ENCODE data around the gene AGPAT3. TPM values are rescaled to one million over a fixed set of nuclear protein-coding genes. Genes with fewer than 3 reads are reported as not detected.

AGPAT3 gene
- total and polyA plus RNA-seq, 10 of the 15 experiments (the other 5 are each of a cell fraction or from before 2014, with no cell fraction given): 1.2 to 110 (median 30.8) TPM

DNA sequence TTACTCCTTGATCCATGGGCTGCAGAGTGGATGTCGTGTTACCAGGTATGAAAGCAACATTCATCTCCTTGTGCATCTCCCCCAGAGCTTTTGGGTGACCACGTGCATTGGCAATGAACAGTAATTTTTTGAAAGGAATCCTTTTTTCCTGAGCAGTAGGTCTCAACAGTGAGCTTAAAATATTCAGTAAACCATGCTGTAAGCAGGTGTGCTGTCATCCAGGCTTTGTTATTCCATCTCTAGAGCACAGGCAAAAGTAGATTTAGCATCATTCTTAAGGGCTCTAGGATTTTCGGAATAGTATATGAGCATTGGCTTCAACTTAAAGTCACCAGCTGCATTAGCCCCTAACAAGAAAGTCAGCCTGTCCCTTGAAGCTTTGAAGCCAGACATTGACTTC is 27.3 kb downstream of the AGPAT3 start:
- ChIA-PET POLR2A (interaction anchor here (1.3 kb wide), 1 partner anchor 28 kb away, joined by 3 read pairs; no protein-coding TSS in a partner anchor), SMC1A (ENCODE audit: uncharacterized antibody, unreplicated experiment) (interaction anchor here (0.6 to 1.4 kb wide), 7 partner anchors 11 to 65 kb away, joined by 3 to 5 read pairs (median 3); no protein-coding TSS in a partner anchor), CTCF (interaction anchor here (0.7 to 1.0 kb wide), 4 partner anchors 29 to 74 kb away, joined by 3 read pairs; no protein-coding TSS in a partner anchor), RAD21 (ENCODE audit: unreplicated experiment) (interaction anchor here (1.0 kb wide), 1 partner anchor 81 kb away, joined by 4 read pairs; no protein-coding TSS in a partner anchor)
- Histone ChIP-seq H3K4me2 (ENCODE audit: control insufficient read depth, insufficient read depth) (peak overlapping the region; percentile 61; the same call in 1 of the 2 replicates), H3K79me2 (ENCODE audit: control insufficient read depth, insufficient read depth, low read length) (peaks cover 54% of the 10 kb centered on the region), H3K27ac (ENCODE audit: control insufficient read depth, insufficient read depth) (peak overlapping the region; percentile 69), H3K9me3 (replicated peaks; ENCODE audit: control insufficient read depth, insufficient read depth, low read length) (peaks cover 5% of the 10 kb centered on the region; the same call in 2 of the 3 replicates), H3K9ac (ENCODE audit: control insufficient read depth, insufficient read depth, low read length) (no peak overlapping the region), H3K36me3 (ENCODE audit: control insufficient read depth in 2 of 2, insufficient read depth in 2 of 2, low read length in 1 of 2) (peaks cover 0 to 13% of the 10 kb centered on the region in 2 experiments; a peak in 1 of 4 replicates), H4K20me1 (ENCODE audit: control insufficient read depth, insufficient read depth) (no peaks in the 10 kb centered on the region), H2AFZ (ENCODE audit: control insufficient read depth, low read depth, low read length) (no peak overlapping the region), H3K4me3 (no peak overlapping the region), H3K4me1 (ENCODE audit: control insufficient read depth, insufficient read depth, low read length) (peaks cover 15% of the 10 kb centered on the region), H3K27me3 (replicated peaks in 1 of 2; ENCODE audit: control insufficient read depth in 2 of 2, insufficient read depth in 2 of 2, low read length in 1 of 2) (no peaks in the 10 kb centered on the region)
- no peak for DNase-seq (ENCODE audit: low read depth, low spot score)
- FAIRE-seq: no peak
- TF ChIP-seq MEF2B (IDR thresholded peaks at IDR 0.05; ENCODE audit: partially characterized antibody, poor library complexity, severe bottlenecking): no peak
- TF ChIP-seq RUNX3 (IDR thresholded peaks at IDR 0.05; ENCODE audit: low read length): no peak
- no peak for TF ChIP-seq TCF3 (IDR thresholded peaks at IDR 0.05; ENCODE audit: borderline replicate concordance, insufficient read depth, low read depth, low read length)
- TF ChIP-seq CBFB (IDR thresholded peaks at IDR 0.05; ENCODE audit: low read depth): no peak
- TF ChIP-seq, protein P1, sequence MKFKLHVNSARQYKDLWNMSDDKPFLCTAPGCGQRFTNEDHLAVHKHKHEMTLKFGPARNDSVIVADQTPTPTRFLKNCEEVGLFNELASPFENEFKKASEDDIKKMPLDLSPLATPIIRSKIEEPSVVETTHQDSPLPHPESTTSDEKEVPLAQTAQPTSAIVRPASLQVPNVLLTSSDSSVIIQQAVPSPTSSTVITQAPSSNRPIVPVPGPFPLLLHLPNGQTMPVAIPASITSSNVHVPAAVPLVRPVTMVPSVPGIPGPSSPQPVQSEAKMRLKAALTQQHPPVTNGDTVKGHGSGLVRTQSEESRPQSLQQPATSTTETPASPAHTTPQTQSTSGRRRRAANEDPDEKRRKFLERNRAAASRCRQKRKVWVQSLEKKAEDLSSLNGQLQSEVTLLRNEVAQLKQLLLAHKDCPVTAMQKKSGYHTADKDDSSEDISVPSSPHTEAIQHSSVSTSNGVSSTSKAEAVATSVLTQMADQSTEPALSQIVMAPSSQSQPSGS (IDR thresholded peaks at IDR 0.05; ENCODE audit: low read length): no peak
- no peak for TF ChIP-seq ZZZ3 (IDR thresholded peaks at IDR 0.05; ENCODE audit: control insufficient read depth, insufficient read length, low read depth)
- TF ChIP-seq JUND (IDR thresholded peaks at IDR 0.05; ENCODE audit: low read depth, low read length): no peak
- TF ChIP-seq RB1 (IDR thresholded peaks at IDR 0.05; ENCODE audit: borderline replicate concordance): no peak
- TF ChIP-seq CHD4 (IDR thresholded peaks at IDR 0.05): no peak
- TF ChIP-seq, protein P2, sequence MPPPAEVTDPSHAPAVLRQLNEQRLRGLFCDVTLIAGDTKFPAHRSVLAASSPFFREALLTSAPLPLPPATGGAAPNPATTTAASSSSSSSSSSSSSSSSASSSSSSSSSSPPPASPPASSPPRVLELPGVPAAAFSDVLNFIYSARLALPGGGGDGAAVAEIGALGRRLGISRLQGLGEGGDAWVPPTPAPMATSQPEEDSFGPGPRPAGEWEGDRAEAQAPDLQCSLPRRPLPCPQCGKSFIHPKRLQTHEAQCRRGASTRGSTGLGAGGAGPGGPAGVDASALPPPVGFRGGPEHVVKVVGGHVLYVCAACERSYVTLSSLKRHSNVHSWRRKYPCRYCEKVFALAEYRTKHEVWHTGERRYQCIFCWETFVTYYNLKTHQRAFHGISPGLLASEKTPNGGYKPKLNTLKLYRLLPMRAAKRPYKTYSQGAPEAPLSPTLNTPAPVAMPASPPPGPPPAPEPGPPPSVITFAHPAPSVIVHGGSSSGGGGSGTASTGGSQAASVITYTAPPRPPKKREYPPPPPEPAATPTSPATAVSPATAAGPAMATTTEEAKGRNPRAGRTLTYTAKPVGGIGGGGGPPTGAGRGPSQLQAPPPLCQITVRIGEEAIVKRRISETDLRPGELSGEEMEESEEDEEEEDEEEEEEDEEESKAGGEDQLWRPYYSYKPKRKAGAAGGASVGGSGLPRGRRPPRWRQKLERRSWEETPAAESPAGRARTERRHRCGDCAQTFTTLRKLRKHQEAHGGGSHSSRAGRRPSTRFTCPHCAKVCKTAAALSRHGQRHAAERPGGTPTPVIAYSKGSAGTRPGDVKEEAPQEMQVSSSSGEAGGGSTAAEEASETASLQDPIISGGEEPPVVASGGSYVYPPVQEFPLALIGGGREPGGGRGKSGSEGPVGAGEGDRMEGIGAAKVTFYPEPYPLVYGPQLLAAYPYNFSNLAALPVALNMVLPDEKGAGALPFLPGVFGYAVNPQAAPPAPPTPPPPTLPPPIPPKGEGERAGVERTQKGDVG (CRISPR knock-in tag; IDR thresholded peaks at IDR 0.05): no peak
- TF ChIP-seq, protein P3, sequence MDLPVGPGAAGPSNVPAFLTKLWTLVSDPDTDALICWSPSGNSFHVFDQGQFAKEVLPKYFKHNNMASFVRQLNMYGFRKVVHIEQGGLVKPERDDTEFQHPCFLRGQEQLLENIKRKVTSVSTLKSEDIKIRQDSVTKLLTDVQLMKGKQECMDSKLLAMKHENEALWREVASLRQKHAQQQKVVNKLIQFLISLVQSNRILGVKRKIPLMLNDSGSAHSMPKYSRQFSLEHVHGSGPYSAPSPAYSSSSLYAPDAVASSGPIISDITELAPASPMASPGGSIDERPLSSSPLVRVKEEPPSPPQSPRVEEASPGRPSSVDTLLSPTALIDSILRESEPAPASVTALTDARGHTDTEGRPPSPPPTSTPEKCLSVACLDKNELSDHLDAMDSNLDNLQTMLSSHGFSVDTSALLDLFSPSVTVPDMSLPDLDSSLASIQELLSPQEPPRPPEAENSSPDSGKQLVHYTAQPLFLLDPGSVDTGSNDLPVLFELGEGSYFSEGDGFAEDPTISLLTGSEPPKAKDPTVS (IDR thresholded peaks at IDR 0.05; ENCODE audit: low read depth, low read length): no peak
- no peak for TF ChIP-seq HDAC6 (IDR thresholded peaks at IDR 0.05; ENCODE audit: unreplicated experiment)
- no peak for TF ChIP-seq KLF5 (IDR thresholded peaks at IDR 0.05; ENCODE audit: partially characterized antibody)
- TF ChIP-seq POU2F2 (IDR thresholded peaks at IDR 0.05; ENCODE audit: borderline replicate concordance, low read depth, low read length): no peak
- no peak for TF ChIP-seq DPF2 (IDR thresholded peaks at IDR 0.05)
- no peak for TF ChIP-seq YY1 (IDR thresholded peaks at IDR 0.05; ENCODE audit: low read depth, low read length)
- TF ChIP-seq ATF7 (IDR thresholded peaks at IDR 0.05; ENCODE audit: low read depth): no peak
- 98% methylated on average over 3 of the region's 3 CpGs for WGBS (ENCODE audit: insufficient coverage, insufficient replicate concordance, low lambda C conversion rate, missing lambda C conversion rate)
- no peak for ATAC-seq
- intact Hi-C loops (cut with micrococcal nuclease; ENCODE audit: unreplicated experiment) (no loop called here), in situ Hi-C loops (cut with MboI) (no loop called here)
- no TSS peak for BruUV-seq (replicated peaks)
